GM19193 (cell line): ENCODE data around the gene MBTD1.

ENCODE experiments used
- POLR2A ChIP-seq: IDR thresholded peaks from 4 replicates; pipeline ENCODE4 v1.6.1; 2011; ENCODE audit not compliant: insufficient read depth, insufficient read length; ENCODE audit errors: extremely low read depth

Gene MBTD1

GRCh38 chr17:51258756-51259563, 889 bp downstream of the MBTD1 start:
- no peak for TF ChIP-seq POLR2A

GRCh38 chr17:51257150-51258081, 2.4 kb downstream of the MBTD1 start:
- no peak for TF ChIP-seq POLR2A

GRCh38 chr17:51256101-51256500, 3.7 kb downstream of the MBTD1 start:
- no peak for TF ChIP-seq POLR2A

- TF ChIP-seq POLR2A = no peak
Observed at GRCh38 chr17:51255673-51256072, 4.2 kb downstream of the MBTD1 start.

- no peak for TF ChIP-seq POLR2A
Observed at GRCh38 chr17:51251010-51251409, 8.8 kb downstream of the MBTD1 start.

- no peak for TF ChIP-seq POLR2A
Observed at GRCh38 chr17:51250314-51250840, 9.5 kb downstream of the MBTD1 start.

- no peak for TF ChIP-seq POLR2A
Observed at GRCh38 chr17:51245535-51245934, 14.3 kb downstream of the MBTD1 start.

GRCh38 chr17:51244041-51244440, 15.8 kb downstream of the MBTD1 start:
- no peak for TF ChIP-seq POLR2A

- no peak for TF ChIP-seq POLR2A
Observed at GRCh38 chr17:51240275-51240674, 19.6 kb downstream of the MBTD1 start.

GRCh38 chr17:51238255-51238887, 21.5 kb downstream of the MBTD1 start:
- no peak for TF ChIP-seq POLR2A

- TF ChIP-seq POLR2A = no peak
Observed at GRCh38 chr17:51234162-51234561, 25.7 kb downstream of the MBTD1 start.

- no peak for TF ChIP-seq POLR2A
Observed at GRCh38 chr17:51231999-51232398, 27.9 kb downstream of the MBTD1 start.

- TF ChIP-seq POLR2A = no peak
Observed at GRCh38 chr17:51230306-51230705, 29.5 kb downstream of the MBTD1 start.

- TF ChIP-seq POLR2A = no peak
Observed at GRCh38 chr17:51229889-51230288, 30.0 kb downstream of the MBTD1 start.

GRCh38 chr17:51228161-51228560, 31.7 kb downstream of the MBTD1 start:
- TF ChIP-seq POLR2A = no peak

GRCh38 chr17:51224402-51225262, 35.2 kb downstream of the MBTD1 start:
- no peak for TF ChIP-seq POLR2A
